ENCODE data around the gene WWC1.

The WWC1 gene

GRCh38 chr5:168422431-168422830, 131.0 kb downstream of the WWC1 start:
- no peaks in the 10 kb centered on the region for H3K4me1 ChIP-seq (ENCODE audit: control insufficient read depth, insufficient read depth, low read length)
- H3K27me3 ChIP-seq (ENCODE audit: control insufficient read depth, insufficient read depth, low read length) = no peaks in the 10 kb centered on the region
- no peak overlapping the region for H3K4me3 ChIP-seq (ENCODE audit: low read length)
- H3K27ac ChIP-seq (ENCODE audit: low read depth, low read length) = no peak overlapping the region
- no peaks in the 10 kb centered on the region for H3K36me3 ChIP-seq (ENCODE audit: control insufficient read depth, insufficient read depth, low read length)
- no peak overlapping the region for H3K9ac ChIP-seq (ENCODE audit: low read length)

GRCh38 chr5:168423478-168423877, 132.0 kb downstream of the WWC1 start:
- H3K4me1 ChIP-seq (ENCODE audit: control insufficient read depth, insufficient read depth, low read length) = no peaks in the 10 kb centered on the region
- no peak overlapping the region for H3K4me3 ChIP-seq (ENCODE audit: low read length)
- H3K27me3 ChIP-seq (ENCODE audit: control insufficient read depth, insufficient read depth, low read length) = no peaks in the 10 kb centered on the region
- H3K9ac ChIP-seq (ENCODE audit: low read length) = no peak overlapping the region
- H3K27ac ChIP-seq (ENCODE audit: low read depth, low read length) = no peak overlapping the region
- no peaks in the 10 kb centered on the region for H3K36me3 ChIP-seq (ENCODE audit: control insufficient read depth, insufficient read depth, low read length)

- Histone ChIP-seq H3K9ac (ENCODE audit: low read length) (no peak overlapping the region), H3K4me1 (ENCODE audit: control insufficient read depth, insufficient read depth, low read length) (no peaks in the 10 kb centered on the region), H3K36me3 (ENCODE audit: control insufficient read depth, insufficient read depth, low read length) (no peaks in the 10 kb centered on the region), H3K4me3 (ENCODE audit: low read length) (no peak overlapping the region), H3K27me3 (ENCODE audit: control insufficient read depth, insufficient read depth, low read length) (no peaks in the 10 kb centered on the region), H3K27ac (ENCODE audit: low read depth, low read length) (no peak overlapping the region)
Measured at GRCh38 chr5:168423971-168424370, 132.5 kb downstream of the WWC1 start.

GRCh38 chr5:168424594-168425323, 133.3 kb downstream of the WWC1 start:
- Histone ChIP-seq H3K4me3 (ENCODE audit: low read length) (no peak overlapping the region), H3K36me3 (ENCODE audit: control insufficient read depth, insufficient read depth, low read length) (no peaks in the 10 kb centered on the region), H3K27me3 (ENCODE audit: control insufficient read depth, insufficient read depth, low read length) (no peaks in the 10 kb centered on the region), H3K4me1 (ENCODE audit: control insufficient read depth, insufficient read depth, low read length) (no peaks in the 10 kb centered on the region), H3K27ac (ENCODE audit: low read depth, low read length) (no peak overlapping the region), H3K9ac (ENCODE audit: low read length) (no peak overlapping the region)

- Histone ChIP-seq H3K4me1 (ENCODE audit: control insufficient read depth, insufficient read depth, low read length) (no peaks in the 10 kb centered on the region), H3K27me3 (ENCODE audit: control insufficient read depth, insufficient read depth, low read length) (no peaks in the 10 kb centered on the region), H3K27ac (ENCODE audit: low read depth, low read length) (no peak overlapping the region), H3K9ac (ENCODE audit: low read length) (no peak overlapping the region), H3K4me3 (ENCODE audit: low read length) (no peak overlapping the region), H3K36me3 (ENCODE audit: control insufficient read depth, insufficient read depth, low read length) (no peaks in the 10 kb centered on the region)
Measured at GRCh38 chr5:168426007-168426863, 134.8 kb downstream of the WWC1 start.

- Histone ChIP-seq H3K27ac (ENCODE audit: low read depth, low read length) (no peak overlapping the region), H3K27me3 (ENCODE audit: control insufficient read depth, insufficient read depth, low read length) (no peaks in the 10 kb centered on the region), H3K4me1 (ENCODE audit: control insufficient read depth, insufficient read depth, low read length) (no peaks in the 10 kb centered on the region), H3K36me3 (ENCODE audit: control insufficient read depth, insufficient read depth, low read length) (no peaks in the 10 kb centered on the region), H3K9ac (ENCODE audit: low read length) (no peak overlapping the region), H3K4me3 (ENCODE audit: low read length) (no peak overlapping the region)
Measured at GRCh38 chr5:168426864-168427172, 135.4 kb downstream of the WWC1 start.

GRCh38 chr5:168427224-168427623, 135.8 kb downstream of the WWC1 start:
- Histone ChIP-seq H3K27ac (ENCODE audit: low read depth, low read length) (no peak overlapping the region), H3K9ac (ENCODE audit: low read length) (no peak overlapping the region), H3K27me3 (ENCODE audit: control insufficient read depth, insufficient read depth, low read length) (no peaks in the 10 kb centered on the region), H3K36me3 (ENCODE audit: control insufficient read depth, insufficient read depth, low read length) (no peaks in the 10 kb centered on the region), H3K4me1 (ENCODE audit: control insufficient read depth, insufficient read depth, low read length) (no peaks in the 10 kb centered on the region), H3K4me3 (ENCODE audit: low read length) (no peak overlapping the region)

- Histone ChIP-seq H3K36me3 (ENCODE audit: control insufficient read depth, insufficient read depth, low read length) (no peaks in the 10 kb centered on the region), H3K9ac (ENCODE audit: low read length) (no peak overlapping the region), H3K4me3 (ENCODE audit: low read length) (no peak overlapping the region), H3K4me1 (ENCODE audit: control insufficient read depth, insufficient read depth, low read length) (no peaks in the 10 kb centered on the region), H3K27ac (ENCODE audit: low read depth, low read length) (no peak overlapping the region), H3K27me3 (ENCODE audit: control insufficient read depth, insufficient read depth, low read length) (no peaks in the 10 kb centered on the region)
Measured at GRCh38 chr5:168428552-168428951, 137.1 kb downstream of the WWC1 start.

GRCh38 chr5:168430296-168430695, 138.9 kb downstream of the WWC1 start:
- Histone ChIP-seq H3K27ac (ENCODE audit: low read depth, low read length) (no peak overlapping the region), H3K27me3 (ENCODE audit: control insufficient read depth, insufficient read depth, low read length) (no peaks in the 10 kb centered on the region), H3K4me3 (ENCODE audit: low read length) (no peak overlapping the region), H3K36me3 (ENCODE audit: control insufficient read depth, insufficient read depth, low read length) (no peaks in the 10 kb centered on the region), H3K4me1 (ENCODE audit: control insufficient read depth, insufficient read depth, low read length) (no peaks in the 10 kb centered on the region), H3K9ac (ENCODE audit: low read length) (no peak overlapping the region)

- H3K4me3 ChIP-seq (ENCODE audit: low read length) = no peak overlapping the region
- H3K4me1 ChIP-seq (ENCODE audit: control insufficient read depth, insufficient read depth, low read length) = no peaks in the 10 kb centered on the region
- H3K9ac ChIP-seq (ENCODE audit: low read length) = no peak overlapping the region
- H3K27me3 ChIP-seq (ENCODE audit: control insufficient read depth, insufficient read depth, low read length) = no peaks in the 10 kb centered on the region
- no peaks in the 10 kb centered on the region for H3K36me3 ChIP-seq (ENCODE audit: control insufficient read depth, insufficient read depth, low read length)
- no peak overlapping the region for H3K27ac ChIP-seq (ENCODE audit: low read depth, low read length)
Measured at GRCh38 chr5:168432903-168433302, 141.5 kb downstream of the WWC1 start.

- Histone ChIP-seq H3K9ac (ENCODE audit: low read length) (no peak overlapping the region), H3K4me1 (ENCODE audit: control insufficient read depth, insufficient read depth, low read length) (no peaks in the 10 kb centered on the region), H3K27ac (ENCODE audit: low read depth, low read length) (no peak overlapping the region), H3K4me3 (ENCODE audit: low read length) (no peak overlapping the region), H3K27me3 (ENCODE audit: control insufficient read depth, insufficient read depth, low read length) (no peaks in the 10 kb centered on the region), H3K36me3 (ENCODE audit: control insufficient read depth, insufficient read depth, low read length) (no peaks in the 10 kb centered on the region)
Measured at GRCh38 chr5:168434001-168434400, 142.6 kb downstream of the WWC1 start.

- H3K27me3 ChIP-seq (ENCODE audit: control insufficient read depth, insufficient read depth, low read length) = no peaks in the 10 kb centered on the region
- no peak overlapping the region for H3K4me3 ChIP-seq (ENCODE audit: low read length)
- no peak overlapping the region for H3K9ac ChIP-seq (ENCODE audit: low read length)
- H3K27ac ChIP-seq (ENCODE audit: low read depth, low read length) = no peak overlapping the region
- no peaks in the 10 kb centered on the region for H3K4me1 ChIP-seq (ENCODE audit: control insufficient read depth, insufficient read depth, low read length)
- H3K36me3 ChIP-seq (ENCODE audit: control insufficient read depth, insufficient read depth, low read length) = no peaks in the 10 kb centered on the region
Measured at GRCh38 chr5:168434746-168435321, 143.4 kb downstream of the WWC1 start.
